ENCODE measurements around the gene MRFAP1. TPM values are rescaled to one million over a fixed set of nuclear protein-coding genes. Genes with fewer than 3 reads are reported as not detected.

The MRFAP1 gene
- total RNA-seq, 4 donors from 2014 or later, result 155 to 331 (median 234) TPM

DNA sequence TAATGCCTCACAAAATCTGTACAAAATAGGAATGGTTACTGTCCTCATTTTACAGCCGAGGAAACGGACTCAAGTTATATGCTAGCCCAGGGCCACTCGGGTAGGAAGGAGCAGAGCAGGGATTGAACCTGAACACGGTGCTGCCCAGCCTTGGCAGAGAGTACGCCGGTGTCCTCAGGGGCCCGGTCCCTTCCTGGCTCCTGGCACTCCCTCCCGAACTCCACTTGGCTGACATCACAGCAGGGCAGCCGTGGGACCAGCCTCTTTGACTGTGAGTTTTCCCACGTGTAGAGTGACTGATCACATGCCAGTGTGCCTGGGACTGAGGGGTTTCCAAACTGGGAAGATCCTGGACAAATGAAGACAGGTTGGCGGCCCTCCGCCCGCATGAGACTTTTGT lies 41.8 kb upstream of the MRFAP1 start:
- TF ChIP-seq, protein P1, sequence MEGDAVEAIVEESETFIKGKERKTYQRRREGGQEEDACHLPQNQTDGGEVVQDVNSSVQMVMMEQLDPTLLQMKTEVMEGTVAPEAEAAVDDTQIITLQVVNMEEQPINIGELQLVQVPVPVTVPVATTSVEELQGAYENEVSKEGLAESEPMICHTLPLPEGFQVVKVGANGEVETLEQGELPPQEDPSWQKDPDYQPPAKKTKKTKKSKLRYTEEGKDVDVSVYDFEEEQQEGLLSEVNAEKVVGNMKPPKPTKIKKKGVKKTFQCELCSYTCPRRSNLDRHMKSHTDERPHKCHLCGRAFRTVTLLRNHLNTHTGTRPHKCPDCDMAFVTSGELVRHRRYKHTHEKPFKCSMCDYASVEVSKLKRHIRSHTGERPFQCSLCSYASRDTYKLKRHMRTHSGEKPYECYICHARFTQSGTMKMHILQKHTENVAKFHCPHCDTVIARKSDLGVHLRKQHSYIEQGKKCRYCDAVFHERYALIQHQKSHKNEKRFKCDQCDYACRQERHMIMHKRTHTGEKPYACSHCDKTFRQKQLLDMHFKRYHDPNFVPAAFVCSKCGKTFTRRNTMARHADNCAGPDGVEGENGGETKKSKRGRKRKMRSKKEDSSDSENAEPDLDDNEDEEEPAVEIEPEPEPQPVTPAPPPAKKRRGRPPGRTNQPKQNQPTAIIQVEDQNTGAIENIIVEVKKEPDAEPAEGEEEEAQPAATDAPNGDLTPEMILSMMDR (IDR thresholded peaks at IDR 0.05), result no peak
- TF ChIP-seq POLR2AphosphoS5 (IDR thresholded peaks at IDR 0.05) (no peak), EP300 (IDR thresholded peaks at IDR 0.05) (no peak), POLR2A (IDR thresholded peaks at IDR 0.05; ENCODE audit: low read depth) (no peak)
- H3K27ac ChIP-seq (replicated peaks in 1 of 4), result no peak overlapping the region
- H3K27me3 ChIP-seq, result no peaks in the 10 kb centered on the region
- H3K4me3 ChIP-seq, result no peak overlapping the region
- intact Hi-C loops (cut with DNase I), result no loop called here
- no peaks in the 10 kb centered on the region for H3K4me1 ChIP-seq
- peaks cover 35 to 93% (median 75%) of the 10 kb centered on the region in 4 donors for H3K36me3 ChIP-seq
- H3K9me3 ChIP-seq, result no peaks in the 10 kb centered on the region
- DNase-seq (ENCODE audit: extremely low spot score), result no peak
- 90% methylated on average over 11 of the region's 13 CpGs for WGBS

DNA sequence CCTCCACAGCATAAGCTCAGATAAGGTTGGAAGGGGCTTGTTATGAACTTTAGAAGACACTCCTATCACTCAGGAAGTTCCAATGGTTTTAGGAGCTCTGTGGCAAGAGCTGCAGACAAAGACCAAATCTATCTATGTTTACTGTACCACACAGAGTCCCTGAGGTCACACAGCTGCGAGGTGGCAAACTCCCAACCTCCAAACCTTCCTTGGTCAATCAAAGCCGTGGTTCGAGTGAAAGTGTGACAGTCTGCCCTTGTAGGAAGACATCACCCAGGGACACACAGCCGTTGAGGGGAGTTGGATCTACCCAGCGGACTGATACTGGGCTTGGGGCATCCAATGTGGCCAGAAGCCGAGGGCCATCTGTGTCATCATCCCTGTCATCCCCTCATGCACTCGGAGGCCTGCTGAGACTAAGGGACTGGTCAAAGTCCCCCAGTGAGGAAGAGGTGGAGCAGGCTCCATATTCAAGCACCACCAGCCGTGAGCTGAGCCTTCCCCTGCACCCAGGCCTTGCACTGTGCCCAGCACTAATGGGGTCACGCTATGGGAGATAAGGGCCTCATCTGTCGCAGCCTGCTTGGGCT lies 38.7 kb upstream of the MRFAP1 start:
- whole genome bisulfite sequencing, result 93% methylated on average over 5 of the region's 10 CpGs
- no peak for DNase-seq (ENCODE audit: extremely low spot score)
- TF ChIP-seq, protein P1 (IDR thresholded peaks at IDR 0.05), result no peak
- no peak for TF ChIP-seq EP300 (IDR thresholded peaks at IDR 0.05)
- TF ChIP-seq POLR2A (IDR thresholded peaks at IDR 0.05; ENCODE audit: low read depth), result no peak
- TF ChIP-seq POLR2AphosphoS5 (IDR thresholded peaks at IDR 0.05), result no peak
- Histone ChIP-seq H3K4me1 (no peaks in the 10 kb centered on the region), H3K36me3 (peaks cover 51 to 96% (median 82%) of the 10 kb centered on the region in 4 donors), H3K9me3 (peaks cover 0 to 15% (median 6%) of the 10 kb centered on the region in 4 donors), H3K27me3 (no peaks in the 10 kb centered on the region), H3K27ac (replicated peaks in 1 of 4) (no peak overlapping the region), H3K4me3 (no peak overlapping the region)
- intact Hi-C loops (cut with DNase I), result no loop called here

GRCh38 chr4:6602289-6602688 lies 38.2 kb upstream of the MRFAP1 start:
- WGBS, result 95% methylated on average over 6 of the region's 6 CpGs
- peaks cover 48 to 96% (median 81%) of the 10 kb centered on the region in 4 donors for H3K36me3 ChIP-seq

DNA sequence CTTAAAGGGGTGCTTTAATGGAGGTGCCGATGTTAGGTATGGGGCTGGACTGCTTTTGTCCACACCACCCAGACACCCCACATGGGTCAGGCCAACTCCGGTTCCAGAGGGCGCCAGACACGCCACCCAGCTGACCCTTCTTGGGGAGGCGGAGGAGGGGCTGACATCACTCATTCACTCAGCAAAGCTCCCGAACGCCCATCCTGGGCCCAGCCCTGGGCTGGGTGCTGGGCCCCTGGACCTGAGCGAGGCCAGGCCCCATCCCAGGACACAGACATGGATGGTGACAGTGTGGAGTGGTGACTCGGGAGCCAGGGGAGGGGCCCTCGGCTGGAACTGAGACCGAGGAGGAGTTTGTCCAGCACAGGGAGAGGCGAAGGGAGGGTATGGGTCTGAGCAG lies 37.4 kb upstream of the MRFAP1 start:
- no peaks in the 10 kb centered on the region for H3K27me3 ChIP-seq
- peaks cover 50 to 96% (median 81%) of the 10 kb centered on the region in 4 donors for H3K36me3 ChIP-seq
- no peaks in the 10 kb centered on the region for H3K4me1 ChIP-seq
- H3K9me3 ChIP-seq, result peaks cover 0 to 15% (median 6%) of the 10 kb centered on the region in 4 donors
- no peak overlapping the region for H3K27ac ChIP-seq (replicated peaks in 1 of 4)
- TF ChIP-seq, protein P1 (IDR thresholded peaks at IDR 0.05), result no peak
- intact Hi-C loops (cut with DNase I), result no loop called here
- no peak overlapping the region for H3K4me3 ChIP-seq
- 89% methylated on average over 9 of the region's 12 CpGs for WGBS
- DNase-seq (ENCODE audit: extremely low spot score), result no peak

More at GRCh38 chr4:6602289-6602688, 38.2 kb upstream of the MRFAP1 start:
- no peak overlapping the region for H3K4me3 ChIP-seq
- no peak overlapping the region for H3K27ac ChIP-seq (replicated peaks in 1 of 4)
- no peak for TF ChIP-seq EP300 (IDR thresholded peaks at IDR 0.05)
- TF ChIP-seq, protein P1 (IDR thresholded peaks at IDR 0.05), result no peak
- no peak for TF ChIP-seq POLR2AphosphoS5 (IDR thresholded peaks at IDR 0.05)
- intact Hi-C loops (cut with DNase I), result no loop called here
- H3K9me3 ChIP-seq, result peaks cover 0 to 15% (median 6%) of the 10 kb centered on the region in 4 donors
- no peaks in the 10 kb centered on the region for H3K4me1 ChIP-seq
- H3K27me3 ChIP-seq, result no peaks in the 10 kb centered on the region
- DNase-seq (ENCODE audit: extremely low spot score), result no peak

DNA sequence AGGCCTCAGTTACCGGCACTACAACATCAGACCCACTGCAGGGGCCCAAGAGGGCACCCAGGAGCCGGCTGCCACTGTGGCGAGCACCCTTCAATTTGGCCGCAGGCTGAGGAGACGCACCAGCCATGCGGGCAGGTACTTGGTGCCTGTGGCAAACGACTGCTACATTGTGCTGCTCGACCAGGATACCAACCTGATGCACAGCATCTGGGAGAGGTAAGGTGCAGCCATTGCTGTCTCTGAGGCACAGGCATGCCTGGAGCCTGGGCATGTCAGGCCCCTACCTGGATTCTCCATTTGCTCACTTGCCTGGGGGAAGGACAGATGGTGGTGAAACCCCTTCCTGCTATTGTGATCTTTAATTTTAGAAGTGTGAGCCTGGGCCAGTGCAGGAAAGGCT lies 35.4 kb upstream of the MRFAP1 start:
- H3K36me3 ChIP-seq, result peaks cover 59 to 100% (median 88%) of the 10 kb centered on the region in 4 donors
- H3K9me3 ChIP-seq, result peaks cover 0 to 15% (median 6%) of the 10 kb centered on the region in 4 donors
- 98% methylated on average over 7 of the region's 8 CpGs for WGBS
- H3K4me1 ChIP-seq, result no peaks in the 10 kb centered on the region
- H3K27ac ChIP-seq (replicated peaks in 1 of 4), result no peak overlapping the region
- TF ChIP-seq POLR2A (IDR thresholded peaks at IDR 0.05; ENCODE audit: low read depth), result no peak
- TF ChIP-seq EP300 (IDR thresholded peaks at IDR 0.05), result no peak
- TF ChIP-seq, protein P1 (IDR thresholded peaks at IDR 0.05), result no peak
- no peak for TF ChIP-seq POLR2AphosphoS5 (IDR thresholded peaks at IDR 0.05)
- no peak overlapping the region for H3K4me3 ChIP-seq
- intact Hi-C loops (cut with DNase I), result no loop called here
- no peaks in the 10 kb centered on the region for H3K27me3 ChIP-seq
- no peak for DNase-seq (ENCODE audit: extremely low spot score)
